ENCODE results near the gene SMIM45.

DNA sequence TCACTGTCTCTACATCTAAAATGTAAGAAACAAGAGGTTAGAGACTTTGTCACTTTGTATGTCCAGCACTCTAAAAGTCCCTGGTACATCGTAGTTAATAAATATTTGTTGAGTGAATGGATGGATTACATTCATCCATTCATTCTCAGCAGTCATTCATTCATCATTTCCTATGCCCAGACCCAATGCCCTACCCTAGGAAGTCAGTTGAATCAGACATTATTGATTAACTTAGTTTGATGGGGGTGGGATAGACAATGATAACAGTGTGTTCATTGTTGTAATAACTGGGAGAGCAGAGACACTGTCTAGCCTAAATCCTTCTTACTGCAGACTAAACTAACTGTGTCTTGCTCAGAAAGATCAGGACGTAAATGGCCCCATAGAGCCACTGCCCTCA is 3.8 kb upstream of the SMIM45 start:
- no peak for TF ChIP-seq ZNF426 (tag by site-specific recombination; IDR thresholded peaks at IDR 0.05)
- TF ChIP-seq ZNF404 (tag by site-specific recombination; IDR thresholded peaks at IDR 0.05), result no peak
- TF ChIP-seq REST (tag by site-specific recombination; IDR thresholded peaks at IDR 0.05), result no peak
